Rectal smooth muscle tissue (tissue), 1 donor: ENCODE results near the gene TXN.

Source experiments
- H3K27ac ChIP-seq: one replicate; pipeline ENCODE4 v1.7.0; 2013; ENCODE audit warnings: low read depth, low read length, inconsistent platforms
- H3K27me3 ChIP-seq: one replicate; pipeline ENCODE4 v1.7.0; 2013; ENCODE audit warnings: low read length; ENCODE audit not compliant: control insufficient read depth, insufficient read depth
- H3K36me3 ChIP-seq: one replicate; pipeline ENCODE4 v1.7.0; 2013; ENCODE audit warnings: low read length; ENCODE audit not compliant: control insufficient read depth, insufficient read depth
- H3K4me1 ChIP-seq: one replicate; pipeline ENCODE4 v1.7.0; 2013; ENCODE audit warnings: low read length; ENCODE audit not compliant: control insufficient read depth, insufficient read depth
- H3K4me3 ChIP-seq: one replicate; pipeline ENCODE4 v1.7.0; 2013; ENCODE audit warnings: low read length
- H3K9ac ChIP-seq: one replicate; pipeline ENCODE4 v1.7.0; 2013; ENCODE audit warnings: low read length

TXN gene

GRCh38 chr9:110278080-110278707, 21.9 kb upstream of the TXN start:
- Histone ChIP-seq H3K4me3 (no peak overlapping the region), H3K27me3 (no peaks in the 10 kb centered on the region), H3K4me1 (no peaks in the 10 kb centered on the region), H3K36me3 (no peaks in the 10 kb centered on the region), H3K27ac (no peak overlapping the region), H3K9ac (no peak overlapping the region)

- Histone ChIP-seq H3K9ac (no peak overlapping the region), H3K27me3 (no peaks in the 10 kb centered on the region)
Observed at GRCh38 chr9:110276781-110277180, 20.5 kb upstream of the TXN start.

GRCh38 chr9:110270211-110270995, 14.1 kb upstream of the TXN start:
- Histone ChIP-seq H3K9ac (no peak overlapping the region), H3K27me3 (no peaks in the 10 kb centered on the region), H3K36me3 (no peaks in the 10 kb centered on the region), H3K4me1 (no peaks in the 10 kb centered on the region), H3K27ac (no peak overlapping the region), H3K4me3 (no peak overlapping the region)

More at GRCh38 chr9:110276781-110277180, 20.5 kb upstream of the TXN start:
- Histone ChIP-seq H3K4me3 (no peak overlapping the region), H3K27ac (no peak overlapping the region), H3K4me1 (no peaks in the 10 kb centered on the region), H3K36me3 (no peaks in the 10 kb centered on the region)

- Histone ChIP-seq H3K4me3 (no peak overlapping the region), H3K27ac (no peak overlapping the region)
Observed at GRCh38 chr9:110266795-110267194, 10.5 kb upstream of the TXN start.

DNA sequence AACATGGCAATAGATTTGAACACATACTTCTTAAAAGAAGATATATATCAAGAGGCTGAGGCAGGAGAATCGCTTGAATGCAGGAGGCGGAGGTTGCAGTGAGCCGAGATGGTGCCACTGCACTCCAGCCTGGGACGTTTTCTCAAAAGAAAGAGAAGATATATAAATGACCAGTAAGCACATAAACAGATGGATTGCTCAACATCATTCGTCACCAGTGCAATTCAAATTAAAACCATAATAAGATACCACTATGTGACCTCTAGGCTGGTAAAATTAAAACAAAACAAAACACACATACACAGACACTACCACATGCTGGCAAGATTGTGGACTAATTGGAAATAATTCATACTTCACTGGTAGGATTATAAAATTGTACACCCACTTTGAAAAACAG, 5.3 kb upstream of the TXN start:
- Histone ChIP-seq H3K27me3 (no peaks in the 10 kb centered on the region), H3K4me1 (peaks cover 6% of the 10 kb centered on the region), H3K4me3 (no peak overlapping the region), H3K9ac (no peak overlapping the region), H3K27ac (no peak overlapping the region), H3K36me3 (no peaks in the 10 kb centered on the region)

More at GRCh38 chr9:110266795-110267194, 10.5 kb upstream of the TXN start:
- Histone ChIP-seq H3K4me1 (no peaks in the 10 kb centered on the region), H3K9ac (no peak overlapping the region), H3K27me3 (no peaks in the 10 kb centered on the region), H3K36me3 (no peaks in the 10 kb centered on the region)

- H3K4me3 ChIP-seq, result no peak overlapping the region
- no peaks in the 10 kb centered on the region for H3K27me3 ChIP-seq
- H3K9ac ChIP-seq, result no peak overlapping the region
- H3K4me1 ChIP-seq, result peaks cover 6% of the 10 kb centered on the region
- H3K36me3 ChIP-seq, result no peaks in the 10 kb centered on the region
- no peak overlapping the region for H3K27ac ChIP-seq
Observed at GRCh38 chr9:110260911-110261310, 4.6 kb upstream of the TXN start.

DNA sequence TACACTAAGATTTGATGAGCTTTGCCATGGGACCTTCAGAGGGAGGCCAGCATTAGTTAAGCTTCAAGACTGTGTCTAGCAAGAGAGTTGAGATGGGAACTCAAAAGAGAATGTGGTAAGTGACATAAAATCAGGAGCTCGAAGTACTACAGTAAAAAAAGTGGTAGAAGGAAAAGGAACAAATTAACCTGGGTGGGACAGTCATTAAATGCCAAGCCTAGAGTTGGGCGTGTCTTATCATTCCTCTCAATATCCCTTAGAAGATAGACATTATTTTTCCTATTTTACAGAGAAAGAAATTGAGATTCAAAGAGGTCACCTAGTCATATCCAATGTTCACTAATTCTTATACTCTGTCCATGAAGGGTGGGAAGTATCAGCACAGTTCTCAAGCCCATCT, 3.3 kb upstream of the TXN start:
- Histone ChIP-seq H3K36me3 (no peaks in the 10 kb centered on the region), H3K27me3 (no peaks in the 10 kb centered on the region), H3K9ac (no peak overlapping the region), H3K4me3 (no peak overlapping the region), H3K27ac (no peak overlapping the region), H3K4me1 (peaks cover 6% of the 10 kb centered on the region)

DNA sequence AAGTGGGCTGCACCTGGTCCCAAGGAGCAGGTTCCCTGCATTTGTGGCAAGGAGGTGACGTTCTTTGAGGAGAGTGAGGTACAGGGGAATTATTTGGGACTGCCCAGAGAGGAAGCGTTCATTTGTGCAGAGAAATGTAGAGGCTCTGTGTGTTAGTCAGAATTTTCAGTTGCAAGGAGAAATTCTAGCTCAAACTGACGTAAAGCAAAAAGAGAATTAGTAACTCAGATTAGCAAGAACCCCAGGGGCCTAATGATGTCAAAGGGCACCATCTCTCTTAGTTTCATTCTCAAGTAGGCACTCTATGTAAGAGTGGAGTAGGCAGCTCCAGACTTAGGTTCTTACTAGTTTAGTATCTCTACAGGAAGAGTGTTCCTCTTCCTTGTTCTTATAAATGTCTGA, 2.4 kb upstream of the TXN start:
- peaks cover 6% of the 10 kb centered on the region for H3K4me1 ChIP-seq
- no peak overlapping the region for H3K4me3 ChIP-seq
- no peaks in the 10 kb centered on the region for H3K36me3 ChIP-seq
- no peak overlapping the region for H3K9ac ChIP-seq
- no peaks in the 10 kb centered on the region for H3K27me3 ChIP-seq
- no peak overlapping the region for H3K27ac ChIP-seq

DNA sequence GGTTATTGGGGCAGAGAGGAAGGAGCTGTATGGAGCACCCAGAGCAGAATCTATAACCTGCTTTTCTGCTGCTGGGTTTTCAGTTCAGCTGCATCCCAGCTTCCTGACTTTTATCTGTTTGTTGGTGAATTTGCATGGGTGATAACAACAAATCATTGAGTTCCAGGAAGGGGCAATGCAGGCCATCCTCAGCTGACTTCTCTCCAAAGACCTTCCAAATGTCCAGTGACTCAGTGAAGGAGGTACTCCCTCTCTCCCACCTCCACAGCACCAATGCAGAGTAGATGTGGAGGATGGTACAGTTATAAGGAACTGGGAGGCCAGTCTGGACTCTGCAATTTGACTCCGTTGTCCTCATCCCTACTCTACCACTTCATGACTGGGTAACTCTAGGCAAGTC, 1.6 kb upstream of the TXN start:
- peak overlapping the region; percentile 91 for H3K27ac ChIP-seq
- no peaks in the 10 kb centered on the region for H3K36me3 ChIP-seq
- no peak overlapping the region for H3K9ac ChIP-seq
- H3K27me3 ChIP-seq, result no peaks in the 10 kb centered on the region
- peaks cover 6% of the 10 kb centered on the region for H3K4me1 ChIP-seq
- H3K4me3 ChIP-seq, result peak overlapping the region; percentile 96

GRCh38 chr9:110257097-110257841, 962 bp upstream of the TXN start:
- Histone ChIP-seq H3K4me1 (peaks cover 6% of the 10 kb centered on the region), H3K27me3 (no peaks in the 10 kb centered on the region), H3K9ac (no peak overlapping the region), H3K36me3 (no peaks in the 10 kb centered on the region), H3K27ac (peak overlapping the region; percentile 91), H3K4me3 (peak overlapping the region; percentile 96)

- Histone ChIP-seq H3K36me3 (no peaks in the 10 kb centered on the region), H3K4me1 (peaks cover 6% of the 10 kb centered on the region), H3K27me3 (no peaks in the 10 kb centered on the region), H3K9ac (peak overlapping the region; percentile 98), H3K4me3 (peak overlapping the region; percentile 96), H3K27ac (peak overlapping the region; percentile 91)
Observed at GRCh38 chr9:110255463-110256379, 586 bp downstream of the TXN start.

- Histone ChIP-seq H3K36me3 (no peaks in the 10 kb centered on the region), H3K9ac (peak overlapping the region; percentile 98), H3K27me3 (no peaks in the 10 kb centered on the region), H3K4me3 (peak overlapping the region; percentile 96), H3K27ac (peak overlapping the region; percentile 91), H3K4me1 (peaks cover 6% of the 10 kb centered on the region)
Observed at GRCh38 chr9:110255034-110255462, 1.3 kb downstream of the TXN start.
